HepG2 (cell line): ENCODE data around the gene OIT3. TPM values are rescaled to one million over a fixed set of nuclear protein-coding genes. Genes with fewer than 3 reads are reported as not detected.

Experiments used
- AKNA ChIP-seq: sonication (generic); formaldehyde crosslinking; IDR thresholded peaks from 2 replicates; pipeline ENCODE4 v1.4.0; 2020; ENCODE audit warnings: missing genetic modification reagents, borderline replicate concordance
- BCLAF1 ChIP-seq: fragments of 450-650 bp; IDR thresholded peaks from 2 replicates; pipeline ENCODE4 v1.6.1; 2017; ENCODE audit warnings: mild to moderate bottlenecking
- CHD4 ChIP-seq: fragments of 200-600 bp; sonication (generic); IDR thresholded peaks from 2 replicates; pipeline ENCODE4 v1.7.0; 2017; ENCODE audit warnings: mild to moderate bottlenecking, low read length, borderline replicate concordance
- FOXK1 ChIP-seq: sonication (generic); formaldehyde crosslinking; IDR thresholded peaks from 2 replicates; pipeline ENCODE4 v1.4.0; 2020; ENCODE audit warnings: low read depth, missing genetic modification reagents, borderline replicate concordance
- IRF1 ChIP-seq: sonication (generic); formaldehyde crosslinking; IDR thresholded peaks from 2 replicates; pipeline ENCODE4 v1.4.0; 2020; ENCODE audit warnings: low read depth, mild to moderate bottlenecking, missing genetic modification reagents
- NFE2L2 ChIP-seq: fragments of 150-350 bp; IDR thresholded peaks from 2 replicates; pipeline ENCODE4 v1.6.1; 2014; ENCODE audit warnings: low read length
- PHF5A ChIP-seq: IDR thresholded peaks from one replicate; pipeline ENCODE4 v1.6.1; 2018; ENCODE audit warnings: low read depth, missing genetic modification reagents; ENCODE audit not compliant: unreplicated experiment
- SP4 ChIP-seq: sonication (generic); formaldehyde crosslinking; IDR thresholded peaks from 2 replicates; pipeline ENCODE4 v1.8.1; 2023; ENCODE audit warnings: mild to moderate bottlenecking, missing genetic modification reagents
- ZMAT3 ChIP-seq: sonication (generic); formaldehyde crosslinking; conservative IDR thresholded peaks from 2 replicates; pipeline ENCODE4 v1.7.0; 2021; ENCODE audit warnings: missing genetic modification reagents
- ZNF207 ChIP-seq: fragments of 450-650 bp; IDR thresholded peaks from 2 replicates; pipeline ENCODE4 v1.6.1; 2016; ENCODE audit warnings: antibody characterized with exemption, borderline replicate concordance
- ZNF253 ChIP-seq: sonication (generic); formaldehyde crosslinking; IDR thresholded peaks from 2 replicates; pipeline ENCODE4 v1.8.0; 2022; ENCODE audit warnings: mild to moderate bottlenecking, missing genetic modification reagents, borderline replicate concordance
- ZNF563 ChIP-seq: sonication (generic); formaldehyde crosslinking; IDR thresholded peaks from 2 replicates; pipeline ENCODE4 v1.8.0; 2022; ENCODE audit warnings: mild to moderate bottlenecking, moderate library complexity, missing genetic modification reagents
- ZNF607 ChIP-seq: sonication (generic); formaldehyde crosslinking; IDR thresholded peaks from 2 replicates; pipeline ENCODE4 v1.5.1; 2020; ENCODE audit warnings: missing genetic modification reagents, mild to moderate bottlenecking, borderline replicate concordance
- polyA plus RNA-seq, 8 experiments: library from polyadenylated mRNA; depleted of rRNA in 3 of 8; stranded (reverse) in 7 of 8; unstranded in 1 of 8; fragments of >200 nt; fragmentation: Illumina TruSeq in 4 of 8; extraction: Trizol in 4 of 8; gene quantifications; 2 replicates each; pipeline versions ENCODE4 v1.2.1 to v1.2.3, GENCODE V29; 2011 to 2016; ENCODE audit warnings: low read depth in 4 of 8, missing spikeins in 1 of 8, mixed read lengths in 1 of 8; ENCODE audit not compliant: insufficient read depth in 1 of 8
- total RNA-seq, 5 experiments: library from RNA; depleted of rRNA; stranded (reverse); fragments of >200 nt; fragmentation: Illumina TruSeq; extraction: Trizol; gene quantifications; 2 replicates each; pipeline ENCODE4 v1.2.3, GENCODE V29; 2016; ENCODE audit warnings: low read depth in 1 of 5
- TF ChIP-seq, protein P1 (sequence below): IDR thresholded peaks from 2 replicates; pipeline ENCODE4 v1.6.1; 2016; ENCODE audit warnings: low read depth, missing genetic modification reagents, missing compliant biosample characterization

Gene OIT3
- total and polyA plus RNA-seq, 2 of the 13 experiments (the other 11 are each of a cell fraction or from before 2014, with no cell fraction given): not detected

DNA sequence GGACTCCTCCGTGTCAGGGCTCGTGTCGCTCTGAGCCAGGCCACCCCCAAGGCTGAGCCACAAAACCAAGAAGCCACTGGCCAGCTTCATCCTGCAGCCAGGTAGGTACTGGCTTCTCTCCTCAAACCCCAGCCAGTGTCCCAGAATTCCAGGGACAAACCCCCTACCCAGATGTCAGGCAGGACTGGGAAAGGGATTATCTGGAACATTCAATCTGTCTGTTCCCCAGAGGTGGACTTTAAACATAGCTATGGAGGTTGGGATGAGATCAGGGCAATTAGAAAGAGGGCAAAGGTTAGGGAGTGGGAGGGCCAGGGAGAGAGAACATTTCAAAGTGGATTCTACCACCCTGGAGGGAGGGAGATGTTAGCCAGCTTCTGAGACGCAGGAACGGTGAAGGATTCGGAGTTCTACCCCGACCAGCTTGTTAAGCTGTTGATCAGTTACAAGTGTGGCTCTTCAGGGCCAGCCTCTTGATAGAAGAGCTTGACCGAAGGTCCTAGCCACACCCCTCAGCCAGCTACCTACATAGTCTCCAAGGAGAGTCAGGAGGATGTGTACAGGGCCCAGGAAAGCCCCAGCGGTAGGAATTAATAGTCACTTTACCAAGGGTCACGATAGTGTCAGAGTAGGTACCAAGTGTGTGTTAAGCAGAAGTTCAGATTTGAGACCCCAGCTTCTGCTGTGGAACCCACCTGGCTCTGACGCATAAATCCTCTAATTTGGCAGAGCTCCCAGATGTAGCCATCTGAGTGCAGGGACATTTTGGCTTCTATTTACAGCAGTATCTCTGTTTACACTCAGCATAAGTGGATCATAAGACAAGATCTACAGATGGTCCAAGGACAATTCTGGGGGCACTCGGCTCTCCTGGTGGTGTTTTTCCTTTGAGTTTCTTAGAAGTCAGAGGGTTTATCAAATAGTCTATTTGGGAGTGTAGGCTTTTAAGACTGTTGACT lies 61.3 kb downstream of the OIT3 start, which contains the start of gene PLA2G12B (continued):
- TF ChIP-seq, protein P1, sequence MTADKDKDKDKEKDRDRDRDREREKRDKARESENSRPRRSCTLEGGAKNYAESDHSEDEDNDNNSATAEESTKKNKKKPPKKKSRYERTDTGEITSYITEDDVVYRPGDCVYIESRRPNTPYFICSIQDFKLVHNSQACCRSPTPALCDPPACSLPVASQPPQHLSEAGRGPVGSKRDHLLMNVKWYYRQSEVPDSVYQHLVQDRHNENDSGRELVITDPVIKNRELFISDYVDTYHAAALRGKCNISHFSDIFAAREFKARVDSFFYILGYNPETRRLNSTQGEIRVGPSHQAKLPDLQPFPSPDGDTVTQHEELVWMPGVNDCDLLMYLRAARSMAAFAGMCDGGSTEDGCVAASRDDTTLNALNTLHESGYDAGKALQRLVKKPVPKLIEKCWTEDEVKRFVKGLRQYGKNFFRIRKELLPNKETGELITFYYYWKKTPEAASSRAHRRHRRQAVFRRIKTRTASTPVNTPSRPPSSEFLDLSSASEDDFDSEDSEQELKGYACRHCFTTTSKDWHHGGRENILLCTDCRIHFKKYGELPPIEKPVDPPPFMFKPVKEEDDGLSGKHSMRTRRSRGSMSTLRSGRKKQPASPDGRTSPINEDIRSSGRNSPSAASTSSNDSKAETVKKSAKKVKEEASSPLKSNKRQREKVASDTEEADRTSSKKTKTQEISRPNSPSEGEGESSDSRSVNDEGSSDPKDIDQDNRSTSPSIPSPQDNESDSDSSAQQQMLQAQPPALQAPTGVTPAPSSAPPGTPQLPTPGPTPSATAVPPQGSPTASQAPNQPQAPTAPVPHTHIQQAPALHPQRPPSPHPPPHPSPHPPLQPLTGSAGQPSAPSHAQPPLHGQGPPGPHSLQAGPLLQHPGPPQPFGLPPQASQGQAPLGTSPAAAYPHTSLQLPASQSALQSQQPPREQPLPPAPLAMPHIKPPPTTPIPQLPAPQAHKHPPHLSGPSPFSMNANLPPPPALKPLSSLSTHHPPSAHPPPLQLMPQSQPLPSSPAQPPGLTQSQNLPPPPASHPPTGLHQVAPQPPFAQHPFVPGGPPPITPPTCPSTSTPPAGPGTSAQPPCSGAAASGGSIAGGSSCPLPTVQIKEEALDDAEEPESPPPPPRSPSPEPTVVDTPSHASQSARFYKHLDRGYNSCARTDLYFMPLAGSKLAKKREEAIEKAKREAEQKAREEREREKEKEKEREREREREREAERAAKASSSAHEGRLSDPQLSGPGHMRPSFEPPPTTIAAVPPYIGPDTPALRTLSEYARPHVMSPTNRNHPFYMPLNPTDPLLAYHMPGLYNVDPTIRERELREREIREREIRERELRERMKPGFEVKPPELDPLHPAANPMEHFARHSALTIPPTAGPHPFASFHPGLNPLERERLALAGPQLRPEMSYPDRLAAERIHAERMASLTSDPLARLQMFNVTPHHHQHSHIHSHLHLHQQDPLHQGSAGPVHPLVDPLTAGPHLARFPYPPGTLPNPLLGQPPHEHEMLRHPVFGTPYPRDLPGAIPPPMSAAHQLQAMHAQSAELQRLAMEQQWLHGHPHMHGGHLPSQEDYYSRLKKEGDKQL (CRISPR knock-in tag): no peak
- TF ChIP-seq ZMAT3 (CRISPR knock-in tag) (no peak), CHD4 (no peak), ZNF253 (CRISPR knock-in tag) (no peak), NFE2L2 (no peak), ZNF207 (no peak), ZNF563 (no peak), BCLAF1 (no peak), PHF5A (CRISPR knock-in tag) (no peak), IRF1 (CRISPR knock-in tag) (no peak), ZNF607 (CRISPR knock-in tag) (no peak), AKNA (CRISPR knock-in tag) (no peak), SP4 (no peak), FOXK1 (CRISPR knock-in tag) (no peak)
